HEK293T (cell line): Measurements from ENCODE around the gene CNGB1.

Experiments used
- BHLHE40 ChIP-seq: fragments of 450-650 bp; IDR thresholded peaks from 2 replicates; pipeline ENCODE4 v1.6.1; 2016; ENCODE audit warnings: mild to moderate bottlenecking, moderate library complexity, borderline replicate concordance
- ELF4 ChIP-seq: fragments of 450-650 bp; IDR thresholded peaks from 2 replicates; pipeline ENCODE4 v1.6.1; 2017; ENCODE audit warnings: antibody characterized with exemption
- FOXM1 ChIP-seq: fragments of 450-650 bp; IDR thresholded peaks from 2 replicates; pipeline ENCODE4 v1.6.1; 2017; ENCODE audit warnings: mild to moderate bottlenecking, borderline replicate concordance
- HDGF ChIP-seq: fragments of 450-650 bp; IDR thresholded peaks from 2 replicates; pipeline ENCODE4 v1.6.1; 2017; ENCODE audit warnings: antibody characterized with exemption, borderline replicate concordance
- NFRKB ChIP-seq: fragments of 450-650 bp; IDR thresholded peaks from 2 replicates; pipeline ENCODE4 v1.6.1; 2016; ENCODE audit warnings: mild to moderate bottlenecking, moderate library complexity
- SP1 ChIP-seq: fragments of 450-650 bp; IDR thresholded peaks from 2 replicates; pipeline ENCODE4 v1.6.1; 2017
- TARDBP ChIP-seq: fragments of 450-650 bp; IDR thresholded peaks from 2 replicates; pipeline ENCODE4 v1.6.1; 2016

GRCh38 chr16:57908409-57908987 is 62.4 kb downstream of the CNGB1 start:
- TF ChIP-seq BHLHE40 (no peak), FOXM1 (no peak), TARDBP (no peak), NFRKB (no peak), ELF4 (no peak), HDGF (no peak), SP1 (no peak)
